Measurements from ENCODE around the gene IRX4. TPM values are rescaled to one million over a fixed set of nuclear protein-coding genes. Genes with fewer than 3 reads are reported as not detected.

IRX4 gene
- total and polyA plus RNA-seq, 4 donors: 0.06 to 0.54 (median 0.34) TPM

GRCh38 chr5:1907616-1908015 lies 24.9 kb upstream of the IRX4 start:
- WGBS (ENCODE audit: insufficient coverage): 83% methylated on average over 6 of the region's 8 CpGs
- no peak for DNase-seq (ENCODE audit: low read depth in 4 of 6, low spot score in 6 of 6)

GRCh38 chr5:1905108-1905507 lies 22.4 kb upstream of the IRX4 start:
- Histone ChIP-seq H3K27me3 (ENCODE audit: control insufficient read depth, insufficient read depth, low read length) (no peaks in the 10 kb centered on the region), H3K4me1 (ENCODE audit: control insufficient read depth, insufficient read depth, low read length) (no peaks in the 10 kb centered on the region), H3K27ac (ENCODE audit: low read depth, low read length) (no peak overlapping the region), H3K4me3 (ENCODE audit: low read depth, low read length) (no peak overlapping the region), H3K9me3 (ENCODE audit: control insufficient read depth, insufficient read depth, low read length) (peaks cover 2% of the 10 kb centered on the region), H3K36me3 (ENCODE audit: control insufficient read depth, insufficient read depth, low read length) (no peaks in the 10 kb centered on the region)
- DNase-seq (ENCODE audit: low read depth in 4 of 6, low spot score in 6 of 6): no peak
- WGBS (ENCODE audit: insufficient coverage): no CpG with 5 or more reads among the region's 1 CpG

More at GRCh38 chr5:1907616-1908015, 24.9 kb upstream of the IRX4 start:
- no peak overlapping the region for H3K27ac ChIP-seq (ENCODE audit: low read depth, low read length)
- H3K4me3 ChIP-seq (ENCODE audit: low read depth, low read length): no peak overlapping the region
- peaks cover 2% of the 10 kb centered on the region for H3K9me3 ChIP-seq (ENCODE audit: control insufficient read depth, insufficient read depth, low read length)
- no peaks in the 10 kb centered on the region for H3K4me1 ChIP-seq (ENCODE audit: control insufficient read depth, insufficient read depth, low read length)
- H3K36me3 ChIP-seq (ENCODE audit: control insufficient read depth, insufficient read depth, low read length): no peaks in the 10 kb centered on the region
- H3K27me3 ChIP-seq (ENCODE audit: control insufficient read depth, insufficient read depth, low read length): no peaks in the 10 kb centered on the region

GRCh38 chr5:1901983-1902382 lies 19.3 kb upstream of the IRX4 start:
- Histone ChIP-seq H3K9me3 (ENCODE audit: control insufficient read depth, insufficient read depth, low read length) (peaks cover 2% of the 10 kb centered on the region), H3K27ac (ENCODE audit: low read depth, low read length) (no peak overlapping the region), H3K36me3 (ENCODE audit: control insufficient read depth, insufficient read depth, low read length) (no peaks in the 10 kb centered on the region), H3K27me3 (ENCODE audit: control insufficient read depth, insufficient read depth, low read length) (peaks cover 2% of the 10 kb centered on the region), H3K4me3 (ENCODE audit: low read depth, low read length) (no peak overlapping the region), H3K4me1 (ENCODE audit: control insufficient read depth, insufficient read depth, low read length) (no peaks in the 10 kb centered on the region)
- WGBS (ENCODE audit: insufficient coverage): 72% methylated on average over 4 of the region's 5 CpGs
- no peak for DNase-seq (ENCODE audit: low read depth in 4 of 6, low spot score in 6 of 6)

GRCh38 chr5:1901061-1901460 lies 18.3 kb upstream of the IRX4 start:
- no peak for DNase-seq (ENCODE audit: low read depth in 4 of 6, low spot score in 6 of 6)
- H3K27me3 ChIP-seq (ENCODE audit: control insufficient read depth, insufficient read depth, low read length): peaks cover 5% of the 10 kb centered on the region
- H3K4me1 ChIP-seq (ENCODE audit: control insufficient read depth, insufficient read depth, low read length): peaks cover under 1% of the 10 kb centered on the region
- no peak overlapping the region for H3K27ac ChIP-seq (ENCODE audit: low read depth, low read length)
- 94% methylated on average over 2 of the region's 5 CpGs for WGBS (ENCODE audit: insufficient coverage)
- no peaks in the 10 kb centered on the region for H3K36me3 ChIP-seq (ENCODE audit: control insufficient read depth, insufficient read depth, low read length)
- H3K4me3 ChIP-seq (ENCODE audit: low read depth, low read length): no peak overlapping the region
- H3K9me3 ChIP-seq (ENCODE audit: control insufficient read depth, insufficient read depth, low read length): peaks cover 2% of the 10 kb centered on the region

GRCh38 chr5:1899201-1899600 lies 16.5 kb upstream of the IRX4 start:
- 82% methylated on average over 5 of the region's 5 CpGs for WGBS (ENCODE audit: insufficient coverage)
- no peak for DNase-seq (ENCODE audit: low read depth in 4 of 6, low spot score in 6 of 6)
- H3K36me3 ChIP-seq (ENCODE audit: control insufficient read depth, insufficient read depth, low read length): no peaks in the 10 kb centered on the region
- H3K27me3 ChIP-seq (ENCODE audit: control insufficient read depth, insufficient read depth, low read length): peaks cover 7% of the 10 kb centered on the region
- no peak overlapping the region for H3K4me3 ChIP-seq (ENCODE audit: low read depth, low read length)
- peaks cover 8% of the 10 kb centered on the region for H3K4me1 ChIP-seq (ENCODE audit: control insufficient read depth, insufficient read depth, low read length)
- H3K27ac ChIP-seq (ENCODE audit: low read depth, low read length): no peak overlapping the region
- no peaks in the 10 kb centered on the region for H3K9me3 ChIP-seq (ENCODE audit: control insufficient read depth, insufficient read depth, low read length)

GRCh38 chr5:1897816-1898450 lies 15.2 kb upstream of the IRX4 start:
- Histone ChIP-seq H3K36me3 (ENCODE audit: control insufficient read depth, insufficient read depth, low read length) (no peaks in the 10 kb centered on the region), H3K27me3 (ENCODE audit: control insufficient read depth, insufficient read depth, low read length) (peaks cover 10% of the 10 kb centered on the region), H3K4me1 (ENCODE audit: control insufficient read depth, insufficient read depth, low read length) (peaks cover 8% of the 10 kb centered on the region), H3K9me3 (ENCODE audit: control insufficient read depth, insufficient read depth, low read length) (no peaks in the 10 kb centered on the region), H3K27ac (ENCODE audit: low read depth, low read length) (no peak overlapping the region), H3K4me3 (ENCODE audit: low read depth, low read length) (no peak overlapping the region)
- no peak for DNase-seq (ENCODE audit: low read depth in 4 of 6, low spot score in 6 of 6)
- WGBS (ENCODE audit: insufficient coverage): 96% methylated on average over 18 of the region's 18 CpGs

GRCh38 chr5:1897386-1897785 lies 14.7 kb upstream of the IRX4 start:
- Histone ChIP-seq H3K36me3 (ENCODE audit: control insufficient read depth, insufficient read depth, low read length) (no peaks in the 10 kb centered on the region), H3K9me3 (ENCODE audit: control insufficient read depth, insufficient read depth, low read length) (no peaks in the 10 kb centered on the region), H3K4me1 (ENCODE audit: control insufficient read depth, insufficient read depth, low read length) (peaks cover 8% of the 10 kb centered on the region), H3K27me3 (ENCODE audit: control insufficient read depth, insufficient read depth, low read length) (peaks cover 10% of the 10 kb centered on the region), H3K4me3 (ENCODE audit: low read depth, low read length) (no peak overlapping the region), H3K27ac (ENCODE audit: low read depth, low read length) (no peak overlapping the region)
- DNase-seq (ENCODE audit: low read depth in 4 of 6, low spot score in 6 of 6): no peak
- WGBS (ENCODE audit: insufficient coverage): 96% methylated on average over 11 of the region's 11 CpGs

- Histone ChIP-seq H3K4me3 (ENCODE audit: low read depth, low read length) (no peak overlapping the region), H3K9me3 (ENCODE audit: control insufficient read depth, insufficient read depth, low read length) (no peaks in the 10 kb centered on the region), H3K27ac (ENCODE audit: low read depth, low read length) (no peak overlapping the region), H3K27me3 (ENCODE audit: control insufficient read depth, insufficient read depth, low read length) (peaks cover 10% of the 10 kb centered on the region), H3K4me1 (ENCODE audit: control insufficient read depth, insufficient read depth, low read length) (peaks cover 8% of the 10 kb centered on the region), H3K36me3 (ENCODE audit: control insufficient read depth, insufficient read depth, low read length) (no peaks in the 10 kb centered on the region)
- 91% methylated on average over 21 of the region's 21 CpGs for WGBS (ENCODE audit: insufficient coverage)
- DNase-seq (ENCODE audit: low read depth in 4 of 6, low spot score in 6 of 6): no peak
Observed at GRCh38 chr5:1896602-1897376, 14.1 kb upstream of the IRX4 start.

- WGBS (ENCODE audit: insufficient coverage): 51% methylated on average over 13 of the region's 15 CpGs
- H3K27me3 ChIP-seq (ENCODE audit: control insufficient read depth, insufficient read depth, low read length): peaks cover 10% of the 10 kb centered on the region
- peaks cover 8% of the 10 kb centered on the region for H3K4me1 ChIP-seq (ENCODE audit: control insufficient read depth, insufficient read depth, low read length)
- no peaks in the 10 kb centered on the region for H3K36me3 ChIP-seq (ENCODE audit: control insufficient read depth, insufficient read depth, low read length)
- H3K9me3 ChIP-seq (ENCODE audit: control insufficient read depth, insufficient read depth, low read length): no peaks in the 10 kb centered on the region
- H3K4me3 ChIP-seq (ENCODE audit: low read depth, low read length): no peak overlapping the region
- H3K27ac ChIP-seq (ENCODE audit: low read depth, low read length): no peak overlapping the region
- DNase-seq (ENCODE audit: low read depth in 4 of 6, low spot score in 6 of 6): no peak
Observed at GRCh38 chr5:1895739-1896420, 13.2 kb upstream of the IRX4 start.
